ENCODE measurements around the gene RHOF.
"Not testable (repeated sequence)": the region's sequence is repeated elsewhere in the genome, so short reads cannot be mapped to it uniquely, and the experiment has no call there.

RHOF gene

DNA sequence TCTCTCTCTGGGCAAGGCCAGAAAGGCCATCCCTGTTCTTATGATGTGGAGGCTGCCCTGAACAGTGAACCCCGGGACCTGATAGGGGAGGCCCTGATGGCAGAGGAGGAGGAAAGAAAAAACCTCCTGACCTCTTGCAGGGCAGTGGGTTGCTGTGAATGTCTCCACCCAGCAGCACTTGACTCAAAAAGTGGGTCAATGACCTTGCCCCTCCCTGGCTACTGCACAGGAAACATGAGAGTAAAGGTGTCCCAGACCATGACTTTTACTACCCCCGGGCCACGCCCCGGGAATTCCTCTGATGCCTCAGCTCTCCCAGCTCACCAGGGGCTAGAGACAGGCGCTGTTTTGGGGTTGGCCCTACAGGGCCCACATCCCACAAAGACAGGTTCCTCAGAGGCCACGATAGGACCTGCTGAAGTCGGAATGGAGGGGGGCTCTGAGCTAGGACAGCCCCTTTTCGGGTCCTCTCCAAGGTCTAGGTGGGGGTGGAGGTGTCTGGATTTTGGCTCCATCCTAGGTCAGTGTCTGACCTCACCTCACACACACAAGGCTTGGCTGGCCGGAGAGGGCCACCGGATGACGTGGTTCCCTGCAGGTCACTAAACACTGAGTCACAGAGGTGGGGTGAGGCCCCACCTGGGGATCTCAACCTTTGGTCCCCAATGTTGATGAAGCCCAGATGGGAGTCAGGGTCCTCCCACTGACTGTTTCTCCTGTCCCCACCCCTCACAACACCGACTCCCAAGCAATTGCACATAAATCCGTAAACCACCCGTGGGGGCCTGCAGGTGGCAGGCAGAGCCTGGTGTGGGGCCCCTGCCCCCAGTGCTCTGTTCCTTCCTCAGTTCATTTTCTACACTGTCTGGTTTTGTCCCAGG, 1.6 kb downstream of the RHOF start:
- DNase-seq (ENCODE audit: low read depth): no peak

DNA sequence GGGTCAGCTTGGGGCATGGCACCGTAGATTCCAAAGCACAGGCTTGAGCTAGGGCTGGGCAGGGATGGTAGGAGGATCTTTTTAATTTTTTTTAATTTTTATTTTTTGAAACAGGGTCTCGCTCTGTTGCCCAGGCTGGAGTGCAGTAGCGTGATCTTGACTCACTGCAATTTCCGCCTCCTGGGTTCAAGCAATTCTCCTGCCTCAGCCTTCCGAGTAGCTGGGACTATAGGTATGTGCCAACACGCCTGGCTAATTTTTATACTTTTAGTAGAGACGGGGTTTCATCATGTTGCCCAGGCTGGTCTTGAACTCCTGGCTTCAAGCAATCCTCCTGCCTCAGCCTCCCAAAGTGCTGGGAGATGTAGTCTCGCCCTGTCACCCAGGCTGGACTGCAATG, 2.7 kb downstream of the RHOF start:
- DNase-seq (ENCODE audit: low read depth): not testable (repeated sequence)

DNA sequence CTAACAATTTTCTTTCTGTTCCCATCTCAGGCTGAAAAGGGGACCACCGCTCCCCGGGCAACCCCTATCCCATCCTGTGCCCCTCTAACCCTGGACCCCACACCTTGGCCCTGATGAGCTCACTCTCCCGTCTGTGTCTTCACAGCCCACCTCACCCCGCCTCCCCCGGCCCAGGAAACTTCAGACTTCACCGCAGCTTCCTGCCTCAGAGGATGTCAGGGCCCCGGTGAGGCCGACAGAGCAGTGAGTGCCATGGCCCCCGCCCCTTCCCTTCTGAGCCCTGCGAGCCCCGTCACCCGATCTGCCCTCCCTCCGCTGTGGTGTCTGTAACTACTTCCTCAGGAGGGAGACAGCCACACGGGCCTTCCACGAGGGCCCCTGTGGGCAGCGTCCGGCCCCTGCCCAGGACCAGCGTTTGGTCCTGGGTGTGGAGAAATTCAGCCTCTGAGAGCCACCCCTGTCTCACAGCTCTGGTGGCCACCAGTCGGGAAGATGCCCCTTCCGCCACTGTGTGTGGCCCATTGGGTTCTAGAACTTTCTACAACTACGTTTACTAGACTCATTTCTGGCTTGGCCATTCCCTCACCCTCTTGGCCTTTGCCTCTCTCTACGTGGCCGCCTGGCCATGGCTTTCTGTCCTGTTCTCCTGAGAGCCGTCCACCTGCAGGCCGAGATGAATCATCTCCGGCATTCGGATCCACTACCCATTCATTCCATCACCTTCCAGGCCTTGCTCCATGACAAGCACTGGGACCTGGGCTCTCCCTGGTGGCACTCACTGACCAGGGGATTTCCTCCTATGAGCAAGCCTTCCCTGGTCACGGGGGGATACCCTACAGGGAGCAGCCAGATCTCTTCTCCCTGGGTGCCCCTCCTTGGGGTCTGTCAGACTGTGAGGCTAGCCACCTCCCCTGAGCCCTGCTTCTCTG, 3.4 kb downstream of the RHOF start:
- no peak for DNase-seq (ENCODE audit: low read depth)

GRCh38 chr12:121789233-121789781, 4.2 kb downstream of the RHOF start:
- DNase-seq (ENCODE audit: low read depth): no peak

- DNase-seq (ENCODE audit: low read depth): no peak
Observed at GRCh38 chr12:121788176-121788818, 5.2 kb downstream of the RHOF start.

GRCh38 chr12:121787063-121788025, 6.1 kb downstream of the RHOF start:
- no peak for DNase-seq (ENCODE audit: low read depth)

- DNase-seq (ENCODE audit: low read depth): peak; percentile 92
Observed at GRCh38 chr12:121786440-121786825, 7.1 kb downstream of the RHOF start.

GRCh38 chr12:121784460-121784859, 9.0 kb downstream of the RHOF start:
- DNase-seq (ENCODE audit: low read depth): peak; percentile 86

- DNase-seq (ENCODE audit: low read depth): no peak
Observed at GRCh38 chr12:121783766-121784165, 9.7 kb downstream of the RHOF start.

DNA sequence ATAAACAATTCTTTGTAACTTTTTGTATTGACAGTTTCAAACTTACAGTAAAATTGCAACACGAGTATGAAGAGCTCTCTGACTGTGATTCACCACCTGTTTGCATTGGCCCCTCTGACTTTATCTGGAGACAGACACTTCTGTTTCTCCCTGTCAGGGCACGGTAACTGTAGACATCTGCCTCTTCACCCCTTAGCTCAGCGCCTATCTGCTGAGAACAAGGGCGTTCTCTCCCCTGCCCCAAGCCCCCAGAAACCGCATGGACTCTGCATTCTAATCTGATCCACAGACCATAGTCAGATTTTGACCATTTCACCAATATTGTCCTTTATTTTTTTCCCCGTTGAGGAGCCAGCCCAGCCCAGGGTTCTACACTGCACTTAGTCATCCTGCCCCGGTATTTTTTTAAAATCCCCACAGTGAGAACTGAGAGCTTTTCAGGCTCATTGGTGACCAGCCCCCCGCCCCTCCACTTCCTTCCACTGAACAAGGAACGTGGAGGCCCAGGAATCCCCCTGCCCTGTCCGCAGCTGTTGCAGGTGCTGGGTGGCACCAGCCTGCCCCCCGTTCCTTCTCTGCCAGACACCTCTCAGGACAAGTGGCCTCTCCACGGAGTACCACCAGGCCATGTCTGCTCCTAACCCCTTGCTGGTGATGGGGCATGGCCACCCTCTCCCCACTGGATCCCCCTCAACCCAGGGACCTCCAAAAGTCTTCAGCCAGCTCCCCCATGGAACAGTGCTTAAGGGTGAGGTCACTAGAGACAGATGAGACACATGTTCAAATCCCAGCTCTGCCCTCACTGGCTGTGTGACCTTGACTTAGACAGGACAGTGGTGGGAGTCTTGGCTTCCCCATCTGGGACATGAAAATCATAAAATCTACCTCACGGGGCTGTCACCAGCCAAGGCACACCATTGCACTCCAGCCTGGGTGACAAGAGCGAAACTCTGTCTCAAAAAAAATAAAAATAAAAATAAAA, 11.2 kb downstream of the RHOF start:
- DNase-seq (ENCODE audit: low read depth): no peak

- DNase-seq (ENCODE audit: low read depth): no peak
Observed at GRCh38 chr12:121781484-121781997, 11.9 kb downstream of the RHOF start.

- DNase-seq (ENCODE audit: low read depth): no peak
Observed at GRCh38 chr12:121780429-121780828, 13.1 kb downstream of the RHOF start.

DNA sequence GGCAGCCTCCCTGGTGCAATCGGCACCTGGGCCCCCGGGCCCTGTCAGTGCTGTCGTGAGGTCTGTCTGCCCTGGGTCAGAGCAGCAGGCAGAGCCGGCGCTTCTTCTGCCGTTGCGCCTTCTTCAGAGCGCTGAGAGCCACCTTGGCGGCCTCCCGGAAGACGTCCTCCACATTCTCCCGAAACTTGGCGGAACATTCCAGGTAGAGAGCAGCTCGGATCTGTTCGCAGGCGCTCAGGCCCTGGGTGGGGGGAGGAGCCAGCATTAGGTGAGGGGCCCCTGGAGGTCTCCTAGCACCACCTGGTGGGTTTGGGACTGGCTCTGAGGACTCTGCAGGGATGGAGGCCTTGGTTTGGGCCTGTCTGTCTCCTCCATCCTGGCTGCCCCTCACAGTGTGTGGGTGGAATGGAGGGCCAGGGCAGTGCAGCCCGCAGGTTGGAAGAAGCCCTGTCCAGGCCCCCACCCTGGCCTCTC, 14.0 kb downstream of the RHOF start:
- no peak for DNase-seq (ENCODE audit: low read depth)

GRCh38 chr12:121778567-121779421, 14.7 kb downstream of the RHOF start:
- DNase-seq (ENCODE audit: low read depth): no peak

DNA sequence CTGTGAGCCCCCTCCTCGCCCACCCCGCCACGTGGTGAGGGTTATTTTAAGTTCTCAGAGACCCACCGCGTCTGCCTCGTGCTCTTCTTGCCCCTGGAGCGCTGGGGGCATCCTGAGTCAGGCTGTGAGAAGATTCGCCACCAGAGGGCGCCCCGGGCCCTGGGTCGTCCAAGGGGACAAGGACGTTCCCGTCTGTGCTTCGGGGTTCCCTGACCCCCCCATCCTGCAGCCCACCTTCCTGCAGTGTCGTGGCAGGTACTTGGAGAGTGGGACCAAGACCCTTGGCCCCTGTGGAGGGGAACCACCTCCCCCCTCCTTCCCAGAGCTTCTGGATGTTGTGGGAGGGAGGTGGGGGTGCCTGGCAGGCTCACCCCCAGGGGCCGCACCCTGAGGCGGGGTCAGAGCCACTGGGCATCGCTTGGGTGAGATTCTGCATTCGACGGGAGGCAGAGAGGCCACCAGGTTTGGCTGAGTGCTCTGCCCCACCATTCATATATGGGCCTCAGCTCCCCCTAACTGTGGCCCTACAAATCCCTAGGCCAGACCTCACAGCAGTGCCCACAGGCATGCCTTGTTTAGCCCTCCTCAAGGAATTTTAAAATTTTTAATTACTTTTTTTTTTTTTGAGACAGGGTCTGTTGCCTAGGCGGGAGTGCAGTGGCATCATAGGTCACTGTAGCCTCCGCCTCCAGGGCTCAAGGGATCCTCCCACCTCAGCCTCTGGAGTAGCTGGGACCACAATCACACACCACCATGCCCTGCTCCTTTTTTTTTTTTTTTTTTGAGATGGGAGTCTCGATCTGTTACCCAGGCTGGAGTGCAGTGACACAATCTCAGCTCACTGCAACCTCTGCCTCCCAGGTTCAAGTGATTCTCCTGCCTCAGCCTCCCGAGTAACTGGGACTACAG, 17.0 kb downstream of the RHOF start:
- no peak for DNase-seq (ENCODE audit: low read depth)

DNA sequence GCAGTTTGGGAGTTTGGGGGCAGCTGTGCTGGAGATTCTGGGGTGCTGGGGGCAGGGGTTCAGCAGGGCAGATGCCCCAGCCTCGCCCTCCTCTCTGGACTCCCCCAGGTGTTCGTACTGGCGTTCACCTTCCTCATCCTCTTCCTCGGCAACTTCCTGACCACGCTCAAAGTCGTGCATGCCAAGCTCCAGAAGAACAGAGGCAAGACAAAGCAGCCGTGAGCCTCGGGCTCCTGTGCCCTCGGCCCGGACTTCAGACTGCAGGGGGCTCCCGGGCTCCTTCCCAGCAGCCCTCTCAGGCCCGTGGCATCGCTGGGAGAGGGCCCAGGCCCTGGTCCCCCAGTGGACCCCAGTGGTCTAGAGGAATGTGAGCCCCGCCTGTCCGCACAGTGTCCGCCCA, 18.0 kb downstream of the RHOF start:
- no peak for DNase-seq (ENCODE audit: low read depth)

- DNase-seq (ENCODE audit: low read depth): no peak
Observed at GRCh38 chr12:121774968-121775474, 18.5 kb downstream of the RHOF start.

Data from HS-5 (cell line).